Caco-2 (cell line): Measurements from ENCODE around the gene PARVG. TPM values are rescaled to one million over a fixed set of nuclear protein-coding genes. Genes with fewer than 3 reads are reported as not detected.

Source experiments
- BruUV-seq: library from RNA; stranded (reverse); fragments of 400-500 nt; replicated peaks from 2 replicates; lab custom pipeline; 2021; lab: Mats Ljungman, UMichigan
- CTCF ChIA-PET: fragments of 300-600 bp; sonication (Branson Sonifier 250); formaldehyde crosslinking; loops from one replicate; lab custom pipeline; 2022; ENCODE audit warnings: antibody characterized with exemption; lab: Charles Lee
- POLR2A ChIA-PET: fragments of 300-600 bp; sonication (Branson Sonifier 250); formaldehyde crosslinking; loops from one replicate; lab custom pipeline; 2022; ENCODE audit warnings: antibody characterized with exemption; lab: Charles Lee
- DNase-seq, 2 experiments: peaks; one replicate each; pipeline versions ENCODE4 v3.0.0 to v3.0.0-alpha.2; 2020 to 2022
- H3K27me3 ChIP-seq: replicated peaks from 2 replicates; pipeline ENCODE4 v1.6.0; 2011; ENCODE audit warnings: low read length; ENCODE audit not compliant: control insufficient read depth, insufficient read depth
- H3K36me3 ChIP-seq: 2 replicates; pipeline ENCODE4 v1.5.1; 2011; ENCODE audit warnings: low read length; ENCODE audit not compliant: control insufficient read depth, insufficient read depth
- H3K4me1 ChIP-seq: fragments of 250-450 bp; sonication (Bioruptor Pico); 2 replicates; pipeline ENCODE4 v1.5.1; 2020; ENCODE audit warnings: mild to moderate bottlenecking
- H3K4me3 ChIP-seq: 2 replicates; pipeline ENCODE4 v1.5.1; 2011; ENCODE audit warnings: low read depth, mild to moderate bottlenecking, control low read depth, low read length
- H3K9me3 ChIP-seq: fragments of 250-450 bp; sonication (Bioruptor Pico); 2 replicates; pipeline ENCODE4 v1.5.1; 2020; ENCODE audit warnings: mild to moderate bottlenecking, moderate library complexity
- H3K27ac Mint-ChIP-seq: one replicate; pipeline ENCODE4 v1.8.0; 2022; ENCODE audit warnings: mixed read lengths; ENCODE audit not compliant: unreplicated experiment
- H3K27me3 Mint-ChIP-seq: one replicate; pipeline ENCODE4 v1.8.0; 2022; ENCODE audit warnings: mixed read lengths; ENCODE audit not compliant: insufficient read depth, unreplicated experiment
- H3K36me3 Mint-ChIP-seq: one replicate; pipeline ENCODE4 v1.8.0; 2022; ENCODE audit warnings: mild to moderate bottlenecking, mixed read lengths; ENCODE audit not compliant: insufficient read depth, unreplicated experiment
- H3K4me1 Mint-ChIP-seq: one replicate; pipeline ENCODE4 v1.8.0; 2022; ENCODE audit warnings: low read depth, mixed read lengths; ENCODE audit not compliant: unreplicated experiment
- H3K4me3 Mint-ChIP-seq: one replicate; pipeline ENCODE4 v1.8.0; 2022; ENCODE audit warnings: mild to moderate bottlenecking, moderate library complexity, mixed read lengths; ENCODE audit not compliant: unreplicated experiment
- H3K9me3 Mint-ChIP-seq: one replicate; pipeline ENCODE4 v1.8.0; 2022; ENCODE audit warnings: mixed read lengths; ENCODE audit not compliant: unreplicated experiment
- intact Hi-C: fragments of 100-400 bp; cut with micrococcal nuclease; formaldehyde crosslinking; loops from one replicate; pipeline ENCODE4 v1.10.0; 2022; ENCODE audit not compliant: unreplicated experiment
- total RNA-seq: library from RNA; stranded (reverse); gene quantifications from 2 replicates; pipeline ENCODE4 v1.2.3, GENCODE V29; 2022
- TF ChIP-seq, protein P1 (sequence below), 2 experiments: fragments of 200-600 bp in 1 of 2; IDR thresholded peaks; 1 replicate in 1 of 2; 2 replicates in 1 of 2; pipeline versions ENCODE4 v1.5.1 to v1.8.0; 2011 to 2022; ENCODE audit warnings: antibody characterized with exemption in 1 of 2, control low read depth in 1 of 2, inconsistent platforms in 1 of 2, low read depth in 1 of 2, low read length in 1 of 2, mild to moderate bottlenecking in 1 of 2, moderate library complexity in 1 of 2; ENCODE audit not compliant: insufficient read depth in 1 of 2, severe bottlenecking in 1 of 2, unreplicated experiment in 1 of 2

Gene PARVG
- total RNA-seq, 1 experiment from 2014 or later = not detected

DNA sequence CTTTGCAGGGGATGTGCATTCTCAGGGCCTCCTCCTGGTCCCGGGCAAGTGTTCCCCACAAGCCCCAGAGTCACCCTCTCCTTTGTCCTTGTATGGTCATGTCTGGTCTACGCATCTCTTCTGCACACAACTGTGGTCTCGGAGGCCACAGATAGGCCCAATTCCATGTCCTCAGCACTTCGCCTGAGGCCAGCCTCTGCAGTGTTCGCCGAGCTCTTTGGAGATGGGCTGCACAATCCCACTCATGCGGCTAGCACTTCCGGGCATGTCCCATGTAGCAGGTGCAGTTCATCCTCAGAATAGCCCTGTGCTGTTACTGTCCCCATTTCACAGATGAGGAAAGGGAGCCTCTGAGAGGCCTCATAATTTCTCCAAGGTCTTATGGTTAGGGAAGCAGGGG is 7.6 kb downstream of the PARVG start:
- CTCF ChIA-PET = no interaction called here
- H3K4me1 ChIP-seq = no peaks in the 10 kb centered on the region
- H3K9me3 Mint-ChIP-seq = no peaks in the 10 kb centered on the region
- POLR2A ChIA-PET = no interaction called here
- no peaks in the 10 kb centered on the region for H3K9me3 ChIP-seq
- no TSS peak for BruUV-seq
- H3K36me3 Mint-ChIP-seq = no peaks in the 10 kb centered on the region
- intact Hi-C loops = no loop called here
- H3K4me3 ChIP-seq = no peak overlapping the region
- TF ChIP-seq, protein P1, sequence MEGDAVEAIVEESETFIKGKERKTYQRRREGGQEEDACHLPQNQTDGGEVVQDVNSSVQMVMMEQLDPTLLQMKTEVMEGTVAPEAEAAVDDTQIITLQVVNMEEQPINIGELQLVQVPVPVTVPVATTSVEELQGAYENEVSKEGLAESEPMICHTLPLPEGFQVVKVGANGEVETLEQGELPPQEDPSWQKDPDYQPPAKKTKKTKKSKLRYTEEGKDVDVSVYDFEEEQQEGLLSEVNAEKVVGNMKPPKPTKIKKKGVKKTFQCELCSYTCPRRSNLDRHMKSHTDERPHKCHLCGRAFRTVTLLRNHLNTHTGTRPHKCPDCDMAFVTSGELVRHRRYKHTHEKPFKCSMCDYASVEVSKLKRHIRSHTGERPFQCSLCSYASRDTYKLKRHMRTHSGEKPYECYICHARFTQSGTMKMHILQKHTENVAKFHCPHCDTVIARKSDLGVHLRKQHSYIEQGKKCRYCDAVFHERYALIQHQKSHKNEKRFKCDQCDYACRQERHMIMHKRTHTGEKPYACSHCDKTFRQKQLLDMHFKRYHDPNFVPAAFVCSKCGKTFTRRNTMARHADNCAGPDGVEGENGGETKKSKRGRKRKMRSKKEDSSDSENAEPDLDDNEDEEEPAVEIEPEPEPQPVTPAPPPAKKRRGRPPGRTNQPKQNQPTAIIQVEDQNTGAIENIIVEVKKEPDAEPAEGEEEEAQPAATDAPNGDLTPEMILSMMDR (IDR thresholded peaks at IDR 0.05; ENCODE audit: insufficient read depth in 1 of 2, low read depth in 1 of 2, low read length in 1 of 2, severe bottlenecking in 1 of 2, unreplicated experiment in 1 of 2) = no peak
- H3K27me3 Mint-ChIP-seq = peaks cover 12% of the 10 kb centered on the region
- no peak overlapping the region for H3K27ac Mint-ChIP-seq
- no peaks in the 10 kb centered on the region for H3K36me3 ChIP-seq
- H3K4me3 Mint-ChIP-seq = no peak overlapping the region
- H3K27me3 ChIP-seq = no peaks in the 10 kb centered on the region
- H3K4me1 Mint-ChIP-seq = no peaks in the 10 kb centered on the region
- no peak for DNase-seq

DNA sequence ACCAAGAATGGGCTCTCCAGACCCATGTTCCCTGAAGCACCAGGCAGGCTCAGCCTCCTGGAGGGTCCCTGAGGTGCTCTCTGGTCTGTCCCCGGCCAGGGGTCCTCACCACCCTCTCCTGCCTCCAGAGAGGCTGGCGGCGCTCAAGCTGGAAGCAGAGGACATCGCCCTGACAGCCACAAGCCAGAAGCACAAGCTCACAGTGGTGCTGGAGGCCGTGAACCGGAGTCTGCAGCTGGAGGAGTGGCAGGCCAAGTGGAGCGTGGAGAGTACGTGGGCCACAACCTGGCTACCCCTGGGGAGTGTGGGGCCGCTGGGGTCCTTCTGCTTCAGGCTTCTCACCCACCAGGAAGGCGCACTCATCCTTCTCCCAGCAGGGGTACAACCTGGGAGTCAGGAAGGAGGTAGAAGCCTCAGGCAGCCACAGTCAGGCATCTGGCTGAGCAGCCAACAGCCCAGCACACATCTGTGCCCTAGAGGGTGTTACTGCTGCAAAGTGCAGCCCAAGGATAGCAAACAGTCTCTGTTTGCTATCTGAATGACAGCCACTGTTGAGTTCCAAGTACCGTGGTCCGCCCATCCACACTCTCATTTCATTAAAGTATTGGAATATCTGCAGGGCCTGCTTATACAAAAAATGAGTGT is 8.4 kb downstream of the PARVG start:
- Mint-ChIP-seq H3K9me3 (no peaks in the 10 kb centered on the region), H3K4me3 (no peak overlapping the region), H3K36me3 (no peaks in the 10 kb centered on the region), H3K4me1 (no peaks in the 10 kb centered on the region), H3K27me3 (peaks cover 9% of the 10 kb centered on the region), H3K27ac (no peak overlapping the region)
- Histone ChIP-seq H3K9me3 (no peaks in the 10 kb centered on the region), H3K27me3 (no peaks in the 10 kb centered on the region), H3K4me3 (no peak overlapping the region), H3K4me1 (no peaks in the 10 kb centered on the region), H3K36me3 (no peaks in the 10 kb centered on the region)
- POLR2A ChIA-PET = no interaction called here
- CTCF ChIA-PET = no interaction called here
- DNase-seq = peak in 1 of 2 experiments; percentile 21
- no TSS peak for BruUV-seq
- TF ChIP-seq, protein P1 (IDR thresholded peaks at IDR 0.05; ENCODE audit: insufficient read depth in 1 of 2, low read depth in 1 of 2, low read length in 1 of 2, severe bottlenecking in 1 of 2, unreplicated experiment in 1 of 2) = no peak
- intact Hi-C loops = no loop called here

DNA sequence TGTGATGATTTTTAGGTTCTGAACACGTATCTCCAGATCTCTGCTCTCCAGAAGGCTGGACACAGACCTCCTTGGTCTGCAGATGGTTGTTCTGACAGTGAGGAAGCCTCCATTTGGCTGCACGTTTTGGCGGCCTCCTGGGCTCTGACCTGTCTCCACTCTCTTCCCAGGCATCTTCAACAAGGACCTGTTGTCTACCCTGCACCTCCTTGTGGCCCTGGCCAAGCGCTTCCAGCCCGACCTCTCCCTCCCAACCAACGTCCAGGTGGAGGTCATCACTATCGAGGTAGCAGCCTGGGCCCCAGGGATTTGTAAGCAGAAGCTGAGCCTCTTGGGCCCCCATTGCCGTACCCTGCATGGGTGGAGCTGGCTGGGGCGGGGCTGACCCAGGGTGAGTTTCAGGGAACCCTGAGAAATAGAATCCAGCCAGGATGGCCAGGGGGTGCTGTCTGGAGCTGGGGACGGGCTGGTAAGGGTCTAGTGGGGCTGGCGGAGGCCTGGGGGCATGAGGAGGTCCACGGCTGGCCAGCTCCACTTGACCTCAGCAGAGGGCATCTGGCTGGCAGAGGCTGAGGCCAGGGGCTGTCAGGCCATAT is 9.8 kb downstream of the PARVG start:
- Histone ChIP-seq H3K4me3 (no peak overlapping the region), H3K27me3 (no peaks in the 10 kb centered on the region), H3K4me1 (no peaks in the 10 kb centered on the region), H3K9me3 (no peaks in the 10 kb centered on the region), H3K36me3 (no peaks in the 10 kb centered on the region)
- no TSS peak for BruUV-seq
- peak in 1 of 2 experiments; percentile 26 for DNase-seq
- Mint-ChIP-seq H3K9me3 (no peaks in the 10 kb centered on the region), H3K4me1 (no peaks in the 10 kb centered on the region), H3K4me3 (no peak overlapping the region), H3K27me3 (peaks cover 15% of the 10 kb centered on the region), H3K27ac (no peak overlapping the region), H3K36me3 (no peaks in the 10 kb centered on the region)
- TF ChIP-seq, protein P1 (IDR thresholded peaks at IDR 0.05; ENCODE audit: insufficient read depth in 1 of 2, low read depth in 1 of 2, low read length in 1 of 2, severe bottlenecking in 1 of 2, unreplicated experiment in 1 of 2) = no peak
- ChIA-PET CTCF (interaction anchor here (0.6 kb wide), 1 partner anchor 128 kb away, joined by 3 read pairs; no protein-coding TSS in a partner anchor), POLR2A (no interaction called here)
- intact Hi-C loops = no loop called here
